Heart left ventricle (tissue), 13 donors: Measurements from ENCODE around the gene GPR25.

ENCODE experiments used
- CTCF ChIP-seq, 12 donors: fragments of 200-600 bp; sonication (generic) in 4 of 12; IDR thresholded peaks; one replicate each; pipeline versions ENCODE4 v1.5.0 to v1.8.0; 2018 to 2022; ENCODE audit warnings: antibody characterized with exemption in 12 of 12, mild to moderate bottlenecking in 5 of 12
- POLR2A ChIP-seq, 2 donors: fragments of 450-650 bp; IDR thresholded peaks; one replicate each; pipeline ENCODE4 v1.6.1; 2017; ENCODE audit warnings: antibody characterized with exemption in 2 of 2, mild to moderate bottlenecking in 2 of 2, moderate library complexity in 2 of 2
- donor health status: ischemic (EF 13 %, LVEDD 7.1; RV severe dilation, severe dysfunction).
- donor health status: DM: no; HTN: yes; CAD: no.
- donor health status: DM: no; HTN: no; CAD: no.
- donor health status: ischemic (EF 25% LVEDD 6.9; RV normal size, moderate dysfunction).
- donor health status: ischemic (EF 25% LVEDD 5.7; RV mildly dilated, moderate dysfunction).
- donor health status: ischemic (EF 35%, LVEDD 5.7; RV mildly dilated, moderate dysfunction).
- donor health status: nonischemic (EF 11% LVEDD 7.7; RV severe dilation, severe dysfunction).
- donor health status: DM: yes; HTN: yes; CAD: no.
- donor health status: PGD.
- donor health status: ischemic (EF 29% LVEDD 5.4; RV normal size, mild dysfunction).
- donor health status: nonischemic (EF 23%, LVEDD 6.1; RV moderate dilation, normal function).

GRCh38 chr1:200916681-200917080 lies 43.9 kb downstream of the GPR25 start:
- TF ChIP-seq POLR2A (IDR thresholded peaks at IDR 0.05) (no peak), CTCF (IDR thresholded peaks at IDR 0.05) (no peak)
